GM19452 (cell line): ENCODE results near the gene PC.
"Not testable (repeated sequence)": the region's sequence is repeated elsewhere in the genome, so short reads cannot be mapped to it uniquely, and the experiment has no call there.

Experiments
- ATAC-seq: cut with Tn5 transposase; IDR thresholded peaks from one replicate; pipeline ENCODE4 v1.9.1; 2021; ENCODE audit not compliant: unreplicated experiment

PC gene, protein sequence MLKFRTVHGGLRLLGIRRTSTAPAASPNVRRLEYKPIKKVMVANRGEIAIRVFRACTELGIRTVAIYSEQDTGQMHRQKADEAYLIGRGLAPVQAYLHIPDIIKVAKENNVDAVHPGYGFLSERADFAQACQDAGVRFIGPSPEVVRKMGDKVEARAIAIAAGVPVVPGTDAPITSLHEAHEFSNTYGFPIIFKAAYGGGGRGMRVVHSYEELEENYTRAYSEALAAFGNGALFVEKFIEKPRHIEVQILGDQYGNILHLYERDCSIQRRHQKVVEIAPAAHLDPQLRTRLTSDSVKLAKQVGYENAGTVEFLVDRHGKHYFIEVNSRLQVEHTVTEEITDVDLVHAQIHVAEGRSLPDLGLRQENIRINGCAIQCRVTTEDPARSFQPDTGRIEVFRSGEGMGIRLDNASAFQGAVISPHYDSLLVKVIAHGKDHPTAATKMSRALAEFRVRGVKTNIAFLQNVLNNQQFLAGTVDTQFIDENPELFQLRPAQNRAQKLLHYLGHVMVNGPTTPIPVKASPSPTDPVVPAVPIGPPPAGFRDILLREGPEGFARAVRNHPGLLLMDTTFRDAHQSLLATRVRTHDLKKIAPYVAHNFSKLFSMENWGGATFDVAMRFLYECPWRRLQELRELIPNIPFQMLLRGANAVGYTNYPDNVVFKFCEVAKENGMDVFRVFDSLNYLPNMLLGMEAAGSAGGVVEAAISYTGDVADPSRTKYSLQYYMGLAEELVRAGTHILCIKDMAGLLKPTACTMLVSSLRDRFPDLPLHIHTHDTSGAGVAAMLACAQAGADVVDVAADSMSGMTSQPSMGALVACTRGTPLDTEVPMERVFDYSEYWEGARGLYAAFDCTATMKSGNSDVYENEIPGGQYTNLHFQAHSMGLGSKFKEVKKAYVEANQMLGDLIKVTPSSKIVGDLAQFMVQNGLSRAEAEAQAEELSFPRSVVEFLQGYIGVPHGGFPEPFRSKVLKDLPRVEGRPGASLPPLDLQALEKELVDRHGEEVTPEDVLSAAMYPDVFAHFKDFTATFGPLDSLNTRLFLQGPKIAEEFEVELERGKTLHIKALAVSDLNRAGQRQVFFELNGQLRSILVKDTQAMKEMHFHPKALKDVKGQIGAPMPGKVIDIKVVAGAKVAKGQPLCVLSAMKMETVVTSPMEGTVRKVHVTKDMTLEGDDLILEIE

DNA sequence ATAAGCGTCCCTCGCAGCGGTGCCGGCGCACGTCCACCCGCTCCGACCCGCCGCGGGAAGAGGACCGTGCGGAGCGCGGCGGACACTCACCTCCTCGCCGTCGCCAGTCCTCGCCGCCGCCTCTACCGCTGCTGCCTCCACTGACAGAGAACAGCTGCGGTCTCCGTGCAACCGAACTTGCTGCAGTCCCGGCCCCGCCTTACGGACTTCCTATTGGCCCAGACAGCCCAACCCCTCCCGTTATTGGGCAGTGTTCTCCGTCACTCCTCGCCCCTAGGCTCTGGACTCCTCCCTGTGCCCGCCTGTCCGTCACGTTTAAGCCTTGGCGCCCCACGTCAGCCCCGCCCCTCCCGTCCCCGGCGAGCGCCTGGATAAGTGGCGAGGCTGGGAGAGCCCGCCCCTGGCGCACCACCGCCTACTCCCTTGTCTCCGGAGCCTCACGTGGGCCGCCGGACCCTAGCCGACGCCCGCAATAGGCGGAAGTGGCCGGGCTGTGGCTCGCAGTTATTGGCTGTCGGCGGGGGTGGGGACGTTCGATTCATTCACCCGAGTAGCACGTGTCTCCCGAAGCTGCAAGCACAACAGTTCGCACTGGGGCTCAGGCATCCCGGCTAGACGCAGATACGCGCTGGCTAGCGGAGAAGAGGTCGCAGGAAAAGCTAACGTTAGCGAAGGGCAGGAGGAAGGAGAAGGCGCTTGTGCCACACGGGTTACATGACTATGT lies at the start of gene PC:
Gene PC (minus strand): TSS at position 152 of the 724 bp plus-strand sequence. CDS start 86,224 bp downstream, outside the sequence.
- ATAC-seq, result peak; percentile 94

DNA sequence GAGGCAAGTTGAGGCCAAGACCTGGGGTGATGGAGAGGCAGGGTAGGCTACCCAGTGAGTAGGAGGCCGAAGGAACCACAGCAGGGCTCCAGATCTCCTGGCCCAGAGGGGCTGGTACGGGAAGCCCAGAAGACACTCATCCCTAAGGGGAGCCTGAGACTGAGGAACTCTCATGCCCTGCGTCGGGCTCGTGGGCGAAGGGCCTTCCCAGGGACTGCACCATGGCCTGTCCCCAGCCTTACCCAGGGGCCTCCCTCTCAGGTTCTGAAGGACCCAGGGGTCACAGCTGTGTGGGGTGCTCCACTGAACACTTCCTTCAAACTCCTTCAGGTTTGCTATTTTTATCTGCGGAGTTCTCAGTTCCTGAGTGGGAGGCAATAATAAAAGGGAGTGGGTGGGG lies 48.9 kb upstream of the PC start:
- no peak for ATAC-seq

DNA sequence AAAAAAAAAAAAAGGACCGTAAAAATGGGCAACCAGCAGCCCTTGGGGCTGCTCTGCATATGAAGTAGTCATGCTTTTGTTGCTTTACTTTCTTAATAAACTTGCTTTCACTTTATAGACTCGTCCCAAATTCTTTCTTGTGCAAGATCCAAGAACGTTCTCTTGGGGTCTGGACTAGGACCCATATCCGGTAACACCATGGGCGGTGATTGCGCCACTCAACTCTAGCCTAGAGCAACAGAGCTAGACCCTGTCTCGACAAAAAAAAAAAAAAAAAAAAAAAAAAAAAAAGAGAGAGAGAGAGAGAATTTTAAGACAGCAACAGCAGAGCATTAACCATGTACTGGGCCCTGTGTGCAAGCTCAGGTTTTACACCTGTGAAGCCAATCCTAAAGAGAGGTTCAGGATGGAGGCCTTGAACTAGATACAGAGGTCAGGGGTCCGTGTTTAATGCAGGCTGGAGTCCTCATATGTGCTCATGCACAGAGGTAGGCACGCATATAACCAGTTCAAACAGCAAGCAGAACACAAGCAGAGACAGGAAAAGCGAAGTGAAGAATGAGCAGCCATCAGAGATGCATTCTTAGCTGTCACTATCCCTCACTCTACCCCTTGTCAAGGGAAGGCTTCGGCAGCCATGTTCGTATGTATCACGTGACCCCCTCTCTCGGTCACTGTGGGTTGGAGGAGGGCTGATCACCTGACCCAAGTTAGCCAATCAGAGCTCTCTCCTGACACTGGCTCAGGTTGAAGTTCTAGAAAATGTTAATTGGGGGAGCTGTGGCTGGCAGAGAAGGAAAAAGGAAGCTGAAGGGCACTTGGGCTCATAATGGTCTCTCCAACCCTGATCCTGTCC lies 48.1 kb upstream of the PC start:
- no peak for ATAC-seq

DNA sequence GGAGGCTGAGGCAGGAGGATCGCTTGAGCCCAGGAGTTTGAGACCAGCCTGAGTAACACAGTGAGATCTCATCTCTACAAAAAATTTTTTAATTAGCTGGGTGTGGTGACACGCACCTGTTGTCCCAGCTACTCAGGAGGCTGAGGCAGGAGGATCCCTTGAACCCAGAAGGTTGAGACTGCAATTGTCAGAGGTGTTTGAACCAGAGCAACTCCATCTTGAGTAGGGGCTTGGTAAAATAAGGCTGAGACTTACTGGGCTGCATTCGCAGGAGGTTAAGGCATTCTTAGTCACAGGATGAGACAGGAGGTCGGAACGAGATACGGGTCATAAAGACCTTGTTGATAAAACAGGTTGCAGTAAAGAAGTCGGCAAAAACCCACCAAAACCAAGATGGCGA lies 47.0 kb upstream of the PC start:
- ATAC-seq, result not testable (repeated sequence)

DNA sequence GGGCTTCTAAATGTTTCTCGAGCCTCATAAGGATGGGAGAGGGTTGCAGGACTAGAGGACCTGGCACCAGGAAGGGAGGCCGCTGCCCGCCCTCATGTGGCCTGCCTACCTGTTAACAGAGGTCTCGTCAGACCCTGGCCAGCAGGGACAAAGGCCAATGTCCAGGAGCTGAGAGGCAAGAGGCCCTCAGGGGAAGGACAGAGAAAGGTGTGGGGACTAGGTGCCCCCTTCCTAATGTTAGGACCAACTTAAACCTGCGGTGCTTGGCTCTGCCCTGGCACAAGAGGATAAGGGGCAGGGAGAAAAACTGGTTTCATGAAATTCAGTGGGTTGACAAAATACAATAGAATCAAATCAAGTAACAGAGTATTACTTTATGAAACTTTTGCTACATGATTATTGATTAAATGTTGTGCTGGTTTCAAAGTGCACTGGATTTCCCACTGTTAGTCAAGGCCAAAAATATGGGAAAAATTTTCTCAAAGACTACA lies 44.8 kb upstream of the PC start:
- ATAC-seq, result no peak

DNA sequence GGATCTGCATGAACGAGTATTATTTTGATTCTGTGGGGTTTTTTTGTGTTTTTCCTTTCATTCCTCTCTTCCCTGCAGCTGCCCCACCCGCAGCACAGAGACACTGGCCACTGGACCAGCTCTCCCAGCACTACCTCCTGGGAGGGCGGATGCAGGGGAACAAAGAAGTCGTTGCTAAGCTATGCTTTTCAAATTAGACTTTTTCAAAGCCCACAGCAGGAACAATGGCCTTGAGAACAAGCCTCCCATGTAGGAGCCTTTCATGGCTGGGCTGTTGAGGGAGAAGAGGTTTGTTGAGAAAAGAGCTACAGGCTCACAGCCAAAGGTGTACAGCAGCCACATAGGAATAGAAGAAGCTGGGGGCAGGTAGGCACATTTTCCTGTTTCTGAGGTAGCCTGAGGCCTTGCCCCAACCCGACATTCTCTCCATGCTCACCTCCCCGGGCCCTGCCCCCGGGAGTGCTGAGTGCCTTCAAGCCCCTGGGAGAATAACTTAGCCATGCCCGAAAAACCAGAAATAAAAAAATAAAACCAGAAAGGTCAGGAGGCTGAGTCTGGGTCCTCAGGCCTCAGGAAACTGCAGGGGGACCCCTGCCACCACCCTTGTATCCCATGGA lies 44.2 kb upstream of the PC start:
- ATAC-seq, result no peak

DNA sequence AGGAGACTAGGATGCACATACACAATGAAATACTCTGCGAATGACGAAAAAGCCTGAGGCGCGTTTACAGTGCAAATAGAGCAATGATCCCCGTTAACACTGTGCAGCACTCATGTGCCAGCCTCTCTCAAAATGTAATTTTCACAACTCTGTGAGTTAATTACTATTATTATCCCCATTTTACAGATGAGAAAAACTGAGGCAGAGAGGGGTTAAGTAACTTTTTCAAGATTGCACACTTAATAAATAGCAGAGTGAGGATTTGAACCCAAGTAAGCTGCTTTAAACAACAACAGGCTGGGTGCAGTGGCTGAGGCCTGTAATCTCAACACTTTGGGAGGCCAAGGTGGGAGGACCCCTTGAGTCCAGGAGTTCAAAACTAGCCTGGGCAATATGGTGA lies 43.1 kb upstream of the PC start:
- no peak for ATAC-seq

DNA sequence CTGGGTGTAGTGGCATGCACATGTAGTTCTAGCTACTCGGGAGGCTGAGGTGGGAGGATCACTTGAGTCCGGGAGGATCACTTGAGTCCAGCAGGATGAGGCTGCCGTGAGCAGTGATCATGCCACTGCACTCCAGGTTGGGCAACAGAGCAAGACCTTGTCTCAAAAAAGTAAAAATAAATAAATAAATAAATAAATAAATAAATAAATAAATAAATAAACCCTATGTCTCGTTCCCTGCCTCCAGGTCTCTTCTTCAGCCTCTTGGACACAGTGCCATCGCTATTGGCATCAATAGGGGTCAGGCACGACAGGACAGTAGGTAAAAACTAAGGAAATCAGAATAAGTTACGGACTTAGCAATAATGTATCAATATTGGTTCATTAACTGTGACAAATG lies 41.4 kb upstream of the PC start:
- no peak for ATAC-seq

DNA sequence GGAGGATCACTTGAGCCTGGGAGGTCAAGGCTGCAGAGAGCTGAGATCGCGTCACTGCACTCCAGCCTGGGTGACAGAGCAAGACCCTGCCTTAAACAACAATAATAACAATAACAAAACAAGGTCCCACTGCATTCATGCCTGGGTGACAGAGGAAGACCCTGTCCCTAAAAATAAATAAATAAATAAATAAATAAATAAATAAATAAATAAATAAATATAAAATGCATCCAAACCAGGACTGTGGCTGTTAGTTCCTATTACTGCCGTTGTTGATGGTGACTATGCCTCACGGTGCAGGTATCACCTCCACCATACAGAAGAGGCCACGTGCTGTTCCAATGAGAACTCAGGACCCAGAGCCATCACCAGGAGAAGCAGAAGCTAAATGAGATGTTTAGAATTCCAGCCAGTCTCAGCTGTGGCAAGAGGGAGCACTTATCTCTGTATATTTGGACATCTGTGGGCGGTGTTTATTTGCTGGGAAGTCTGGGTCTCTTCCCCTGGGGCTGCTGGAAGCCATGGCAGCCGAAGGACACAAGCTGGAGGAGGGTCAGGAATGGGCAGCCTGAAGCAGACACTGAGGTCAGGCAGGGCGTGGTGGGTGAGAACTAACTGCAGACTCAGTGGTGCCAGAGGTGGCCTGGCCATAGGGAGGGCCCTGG lies 38.6 kb upstream of the PC start:
- no peak for ATAC-seq

DNA sequence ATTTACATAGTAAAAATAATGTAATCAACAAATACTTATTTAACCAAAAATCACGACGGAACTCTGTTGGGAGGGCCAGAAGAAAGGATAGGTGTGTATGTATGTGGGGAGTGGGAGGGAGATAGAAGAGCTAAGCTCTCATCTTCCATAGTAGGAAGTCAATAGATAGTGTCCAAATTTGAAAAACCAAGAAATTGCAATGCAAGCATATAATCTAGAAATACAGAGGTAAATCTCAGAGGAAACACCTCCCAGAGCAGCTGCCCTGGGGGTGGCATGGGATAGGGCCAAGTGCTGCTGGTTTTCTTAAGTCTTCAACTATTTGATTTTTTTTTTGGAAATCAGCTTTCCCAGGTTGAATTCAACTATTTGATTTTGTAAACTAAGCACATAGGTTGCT lies 33.9 kb upstream of the PC start:
- ATAC-seq, result no peak

DNA sequence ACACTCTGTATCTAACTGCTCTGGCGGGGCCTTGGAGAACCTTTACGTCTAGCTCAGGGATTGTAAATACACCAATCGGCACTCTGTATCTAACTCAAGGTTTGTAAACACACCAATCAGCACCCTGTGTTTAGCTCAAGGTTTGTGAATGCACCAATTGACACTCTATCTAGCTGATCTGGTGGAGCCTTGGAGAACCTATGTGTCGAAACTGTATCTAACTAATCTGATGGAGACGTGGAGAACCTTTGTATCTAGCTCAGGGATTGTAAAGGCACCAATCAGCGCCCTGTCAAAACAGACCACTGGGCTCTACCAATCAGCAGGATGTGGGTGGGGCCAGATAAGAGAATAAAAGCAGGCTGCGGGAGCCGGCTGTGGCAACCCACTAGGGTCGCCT lies 31.2 kb upstream of the PC start:
- ATAC-seq, result not testable (repeated sequence)

DNA sequence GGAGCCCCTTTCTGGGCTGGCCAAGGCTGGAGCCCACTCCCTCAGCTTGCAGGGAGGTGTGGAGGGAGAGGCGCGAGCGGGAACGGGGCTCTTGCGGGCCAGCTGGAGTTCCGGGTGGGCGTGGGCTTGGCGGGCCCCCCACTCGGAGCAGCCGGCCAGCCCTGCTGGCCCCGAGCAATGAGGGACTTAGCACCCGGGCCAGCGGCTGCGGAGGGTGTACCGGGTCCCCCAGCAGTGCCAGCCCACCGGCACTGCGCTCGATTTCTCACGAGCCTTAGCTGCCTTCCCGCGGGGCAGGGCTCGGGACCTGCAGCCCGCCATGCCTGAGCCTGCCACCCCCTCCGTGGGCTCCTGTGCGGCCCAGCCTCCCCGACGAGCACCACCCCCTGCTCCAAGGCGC lies 30.6 kb upstream of the PC start:
- not testable (repeated sequence) for ATAC-seq

DNA sequence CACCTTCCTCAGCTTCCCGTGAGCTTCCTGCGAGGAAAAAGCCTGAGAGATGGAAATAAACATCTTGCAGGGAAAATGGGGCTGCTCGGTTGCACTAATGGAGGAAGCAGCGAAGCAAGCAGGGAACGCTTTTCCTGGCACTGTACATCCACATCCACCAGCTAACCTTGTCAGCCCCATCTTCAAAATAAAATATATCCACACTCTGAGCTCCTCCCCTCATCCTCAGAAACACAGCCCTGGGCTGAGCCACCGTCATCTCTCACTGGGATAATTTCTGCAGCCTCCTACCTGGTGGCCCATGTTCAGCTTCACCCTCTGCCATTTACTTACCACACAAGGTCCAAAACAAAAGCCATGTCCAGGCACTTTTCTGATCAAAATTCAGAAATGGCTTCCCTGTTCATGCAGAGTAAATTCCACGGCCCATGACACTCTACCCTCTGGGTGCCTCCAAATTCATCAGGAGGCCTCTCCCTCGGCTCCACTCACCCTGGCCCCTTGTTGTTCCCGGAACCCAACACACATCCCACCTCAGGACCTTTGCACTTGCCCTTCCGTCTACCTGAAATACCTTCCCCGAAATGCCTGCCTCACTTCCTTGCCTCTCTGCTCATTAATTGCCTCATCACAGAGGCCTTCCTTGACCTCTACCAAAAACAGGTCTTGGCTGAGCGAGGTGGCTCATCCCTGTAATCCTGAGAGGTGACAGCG lies 29.9 kb upstream of the PC start:
- no peak for ATAC-seq

DNA sequence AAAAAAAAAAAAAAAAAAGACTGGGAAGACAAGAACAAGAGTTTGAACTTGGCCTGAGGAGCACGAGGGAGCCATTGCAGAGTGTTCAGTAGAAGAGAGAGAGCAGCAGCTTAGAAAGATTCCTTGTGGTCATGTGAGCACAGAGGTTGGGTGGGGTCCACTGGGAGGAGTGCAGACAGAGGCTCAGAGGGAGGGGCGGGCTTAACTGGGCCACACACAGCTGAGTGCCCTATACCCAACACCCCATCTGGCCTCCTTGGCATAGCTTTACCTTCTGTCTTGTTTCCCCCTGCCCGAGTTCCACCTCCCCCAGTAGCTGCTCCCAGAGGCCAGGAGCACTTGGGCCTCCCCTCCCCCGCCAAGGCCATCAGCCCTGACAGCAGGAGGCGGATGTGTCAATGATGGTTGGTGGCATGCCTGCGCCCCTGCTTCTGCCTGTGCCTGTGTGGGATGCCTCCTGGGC lies 29.0 kb upstream of the PC start:
- no peak for ATAC-seq

DNA sequence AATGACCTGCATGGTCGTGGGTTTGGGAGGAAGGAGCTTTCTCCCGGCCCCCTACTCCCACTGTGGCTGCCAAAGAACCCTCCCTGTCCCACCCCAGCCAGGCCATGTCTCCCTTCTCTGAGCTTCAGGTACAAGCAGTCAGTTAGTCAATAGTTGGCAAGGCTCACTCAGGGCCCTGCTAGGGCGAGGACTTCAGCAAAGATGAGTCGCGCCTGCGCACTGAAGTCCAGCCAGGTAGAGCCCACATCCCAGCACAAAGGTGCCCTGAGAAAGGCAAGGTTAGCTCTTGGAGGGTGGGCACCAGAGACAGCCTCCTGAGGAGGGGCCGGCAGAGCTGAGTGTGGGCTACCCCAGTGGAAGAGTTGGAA lies 28.0 kb upstream of the PC start:
- ATAC-seq, result no peak

DNA sequence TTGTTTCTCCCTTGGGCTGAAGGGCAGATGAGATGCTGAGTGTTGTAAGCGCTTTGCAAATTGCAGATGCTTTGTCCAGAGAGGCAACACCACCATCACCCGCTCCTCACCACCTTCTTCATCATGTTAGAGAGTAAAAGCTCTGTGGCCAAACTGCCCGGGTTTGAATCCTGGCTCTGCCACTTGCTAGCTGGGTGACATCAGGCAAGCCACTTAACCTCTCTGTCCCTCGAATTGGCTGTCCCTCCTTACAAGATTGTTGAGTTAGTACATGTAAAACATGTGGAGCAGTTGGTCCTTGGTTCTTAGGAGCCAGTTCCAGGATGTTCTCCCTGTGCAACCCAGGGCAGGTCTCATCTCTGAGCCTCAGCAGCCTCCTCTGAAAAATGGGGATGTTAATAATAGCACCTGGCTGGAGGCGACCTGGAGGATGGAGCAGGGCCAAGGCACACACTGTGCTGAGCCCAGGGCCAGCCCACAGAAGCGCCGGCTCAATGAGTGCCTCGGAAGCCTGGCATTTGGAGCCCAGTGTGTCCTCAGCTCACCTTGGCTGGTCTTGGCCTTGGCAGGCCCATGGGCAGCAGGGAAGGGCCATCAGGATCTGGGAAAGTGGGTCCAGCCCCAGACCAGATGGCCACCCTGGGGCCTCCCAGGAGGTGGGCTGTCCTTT lies 27.5 kb upstream of the PC start:
- no peak for ATAC-seq

DNA sequence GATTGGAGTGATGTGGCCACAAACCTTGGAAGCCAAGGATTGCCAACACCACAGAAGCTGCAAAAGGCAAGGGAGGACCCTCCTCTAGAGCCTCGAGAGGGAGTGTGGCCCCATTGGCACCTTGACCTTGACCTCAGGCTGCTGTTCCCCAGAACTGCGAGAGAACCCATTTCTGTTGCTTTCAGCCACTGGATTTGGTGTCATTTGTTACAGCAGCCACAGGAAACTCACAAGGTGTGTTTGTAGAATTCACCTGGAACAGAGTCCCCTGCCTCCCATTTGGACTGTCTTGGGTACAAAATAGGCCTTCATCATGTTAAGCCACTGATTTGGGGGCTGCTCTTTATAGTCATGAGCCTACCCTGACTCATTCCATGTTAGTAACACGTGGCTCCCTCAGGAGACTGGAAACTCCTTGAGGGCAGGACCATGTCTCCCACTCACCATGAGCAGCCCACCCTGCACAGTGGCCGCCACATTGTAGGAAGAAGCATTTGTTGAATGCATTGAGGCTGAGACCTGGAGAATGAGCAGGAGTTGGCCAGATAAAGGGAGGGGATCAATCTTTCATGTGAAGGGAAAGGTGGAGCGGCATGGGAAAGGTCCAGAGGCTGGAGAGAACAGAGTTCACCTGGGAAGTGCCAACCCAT lies 25.2 kb upstream of the PC start:
- ATAC-seq, result no peak
